OCI-LY1 (cell line): ENCODE results near the gene HHIPL1.

Source experiments
- EZH2 ChIP-seq: fragments of 200-600 bp; sonication (generic), shearing (Covaris generic); IDR thresholded peaks from 2 replicates; pipeline ENCODE4 v1.8.0; 2017; ENCODE audit warnings: borderline replicate concordance, mixed run types, mild to moderate bottlenecking, antibody characterized with exemption, low read length, moderate library complexity, mixed read lengths
- TF ChIP-seq, protein P1 (sequence below): fragments of 200-600 bp; sonication (generic), shearing (Covaris generic); IDR thresholded peaks from 2 replicates; pipeline ENCODE4 v1.5.1; 2017; ENCODE audit warnings: mild to moderate bottlenecking, antibody characterized with exemption, low read length, moderate library complexity, mixed read lengths

DNA sequence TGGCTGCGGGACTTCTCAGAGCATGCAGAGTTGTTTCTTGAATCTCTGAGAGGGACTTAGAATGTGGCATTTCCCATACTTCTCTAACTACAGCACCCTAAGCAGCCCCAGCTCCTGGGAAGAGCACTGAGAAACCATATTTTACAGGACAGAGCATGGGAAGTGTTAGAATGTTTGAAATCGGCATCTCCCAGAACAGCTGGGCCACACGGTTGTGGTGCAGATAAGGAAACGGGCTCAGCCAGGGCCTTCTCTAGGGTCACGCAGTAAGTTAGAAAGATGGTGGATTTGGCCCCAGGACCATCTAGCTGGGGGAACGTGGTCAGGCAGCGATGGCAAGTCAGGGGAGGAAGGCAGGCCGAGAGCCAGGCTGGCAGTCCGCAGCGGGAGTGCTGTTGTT, 10.5 kb upstream of the HHIPL1 start:
- TF ChIP-seq, protein P1, sequence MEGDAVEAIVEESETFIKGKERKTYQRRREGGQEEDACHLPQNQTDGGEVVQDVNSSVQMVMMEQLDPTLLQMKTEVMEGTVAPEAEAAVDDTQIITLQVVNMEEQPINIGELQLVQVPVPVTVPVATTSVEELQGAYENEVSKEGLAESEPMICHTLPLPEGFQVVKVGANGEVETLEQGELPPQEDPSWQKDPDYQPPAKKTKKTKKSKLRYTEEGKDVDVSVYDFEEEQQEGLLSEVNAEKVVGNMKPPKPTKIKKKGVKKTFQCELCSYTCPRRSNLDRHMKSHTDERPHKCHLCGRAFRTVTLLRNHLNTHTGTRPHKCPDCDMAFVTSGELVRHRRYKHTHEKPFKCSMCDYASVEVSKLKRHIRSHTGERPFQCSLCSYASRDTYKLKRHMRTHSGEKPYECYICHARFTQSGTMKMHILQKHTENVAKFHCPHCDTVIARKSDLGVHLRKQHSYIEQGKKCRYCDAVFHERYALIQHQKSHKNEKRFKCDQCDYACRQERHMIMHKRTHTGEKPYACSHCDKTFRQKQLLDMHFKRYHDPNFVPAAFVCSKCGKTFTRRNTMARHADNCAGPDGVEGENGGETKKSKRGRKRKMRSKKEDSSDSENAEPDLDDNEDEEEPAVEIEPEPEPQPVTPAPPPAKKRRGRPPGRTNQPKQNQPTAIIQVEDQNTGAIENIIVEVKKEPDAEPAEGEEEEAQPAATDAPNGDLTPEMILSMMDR: no peak
- no peak for TF ChIP-seq EZH2
